G401.6 (cell line): ENCODE measurements around the gene TP73.

Experiments used
- FAIRE-seq: peaks from 2 replicates; lab custom pipeline; 2012; peaks lifted over from hg19 to GRCh38; lab: Jason Lieb, UNC

The TP73 gene

DNA sequence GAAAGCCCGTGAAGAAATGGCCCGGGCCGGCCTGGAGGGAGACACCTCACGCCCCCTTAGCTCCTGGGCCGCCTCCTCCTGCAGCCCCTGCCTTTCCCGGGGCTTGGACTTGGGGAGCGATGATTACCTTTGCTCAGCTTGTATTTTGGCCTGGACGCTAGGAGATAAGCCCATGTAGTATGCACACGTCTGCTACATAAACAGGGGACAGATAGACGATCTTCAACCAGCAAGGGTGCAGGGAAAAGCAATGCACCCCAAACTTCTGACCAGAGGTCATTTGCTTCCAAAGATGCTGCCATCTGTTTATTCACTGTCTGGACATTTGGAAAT, 936 bp downstream of the TP73 start:
- no peak for FAIRE-seq

DNA sequence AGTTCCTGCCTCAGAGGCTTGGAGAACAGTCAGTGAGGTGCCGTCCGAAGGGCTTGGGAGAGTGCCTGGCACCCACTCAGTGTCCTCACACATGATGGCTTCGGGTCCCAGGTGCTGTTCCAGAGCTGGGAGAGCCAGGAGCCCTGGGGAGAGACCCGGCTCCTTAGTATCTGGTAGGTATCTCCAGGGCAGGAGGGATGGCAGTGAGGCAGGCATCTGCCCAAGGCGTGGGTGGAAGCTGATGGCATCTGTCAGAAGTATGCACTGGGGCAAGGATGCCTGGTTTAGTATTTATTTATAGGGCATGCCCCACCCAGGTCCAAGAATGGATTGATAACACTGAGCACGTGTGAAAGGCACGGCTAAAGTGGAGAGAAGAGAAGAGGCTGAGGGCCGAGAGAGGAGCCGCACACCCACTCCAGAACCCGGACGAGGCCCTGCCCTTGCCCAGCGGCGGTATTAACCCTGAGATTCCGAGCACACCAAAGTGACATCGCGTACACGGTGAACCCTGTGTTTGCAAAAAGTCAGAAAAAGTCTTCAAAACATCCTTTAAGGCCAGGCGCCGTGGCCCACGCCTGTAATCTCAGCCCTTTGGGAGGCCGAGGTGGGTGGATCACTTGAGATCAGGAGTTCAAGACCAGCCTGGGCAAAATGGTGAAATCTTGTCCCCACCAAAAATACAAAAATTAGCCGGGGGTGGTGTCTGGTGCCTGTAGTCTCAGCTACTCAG, 2.4 kb downstream of the TP73 start:
- FAIRE-seq: no peak

DNA sequence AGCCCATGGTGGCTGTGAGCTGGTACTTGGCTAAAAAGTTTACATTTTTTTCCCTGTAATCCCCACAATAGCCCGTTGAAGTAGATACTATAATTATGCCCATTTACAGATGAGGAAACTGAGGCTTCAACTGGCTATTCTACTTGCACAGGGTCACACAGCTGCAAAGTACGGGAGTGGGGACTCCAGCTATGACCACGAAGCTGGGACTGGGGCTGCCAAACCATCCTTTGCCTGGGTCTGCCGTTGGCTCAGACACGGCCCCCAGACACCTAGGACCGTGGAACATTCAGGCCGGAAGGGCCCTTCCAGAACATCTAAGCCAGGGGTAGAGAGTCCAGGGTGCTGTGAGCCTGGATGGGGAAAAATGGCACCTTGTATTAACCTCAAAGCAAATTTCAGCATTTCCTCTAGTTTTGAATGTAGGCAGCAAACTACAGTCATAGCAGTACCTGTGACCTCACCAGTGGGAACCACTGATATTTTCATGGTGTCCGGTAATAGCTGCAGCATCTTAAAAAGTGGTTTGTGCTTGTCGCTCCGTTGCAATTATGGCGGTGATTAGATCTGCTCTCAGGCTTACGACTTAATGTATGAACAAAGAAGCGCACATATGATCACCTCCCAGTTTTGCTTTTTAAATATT, 4.3 kb downstream of the TP73 start:
- no peak for FAIRE-seq

DNA sequence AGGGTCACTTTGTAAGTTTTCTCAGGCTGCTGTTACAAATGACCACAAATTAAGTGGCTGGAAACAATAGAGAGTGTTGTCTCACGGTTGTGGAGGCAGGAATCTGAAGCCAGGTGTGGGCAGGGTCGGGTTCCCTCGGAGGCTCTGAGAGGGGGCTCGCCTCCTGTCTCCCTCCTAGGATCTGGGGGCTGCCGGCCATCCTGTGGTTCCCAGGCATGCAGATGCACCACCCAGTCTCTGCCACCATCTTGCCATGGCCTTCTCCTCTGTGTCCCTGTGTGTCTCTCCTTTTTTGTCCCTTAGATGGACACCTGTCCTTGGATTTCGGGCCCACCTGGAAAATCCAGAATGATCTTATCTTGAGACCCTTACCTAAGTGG, 4.8 kb downstream of the TP73 start:
- FAIRE-seq: no peak

DNA sequence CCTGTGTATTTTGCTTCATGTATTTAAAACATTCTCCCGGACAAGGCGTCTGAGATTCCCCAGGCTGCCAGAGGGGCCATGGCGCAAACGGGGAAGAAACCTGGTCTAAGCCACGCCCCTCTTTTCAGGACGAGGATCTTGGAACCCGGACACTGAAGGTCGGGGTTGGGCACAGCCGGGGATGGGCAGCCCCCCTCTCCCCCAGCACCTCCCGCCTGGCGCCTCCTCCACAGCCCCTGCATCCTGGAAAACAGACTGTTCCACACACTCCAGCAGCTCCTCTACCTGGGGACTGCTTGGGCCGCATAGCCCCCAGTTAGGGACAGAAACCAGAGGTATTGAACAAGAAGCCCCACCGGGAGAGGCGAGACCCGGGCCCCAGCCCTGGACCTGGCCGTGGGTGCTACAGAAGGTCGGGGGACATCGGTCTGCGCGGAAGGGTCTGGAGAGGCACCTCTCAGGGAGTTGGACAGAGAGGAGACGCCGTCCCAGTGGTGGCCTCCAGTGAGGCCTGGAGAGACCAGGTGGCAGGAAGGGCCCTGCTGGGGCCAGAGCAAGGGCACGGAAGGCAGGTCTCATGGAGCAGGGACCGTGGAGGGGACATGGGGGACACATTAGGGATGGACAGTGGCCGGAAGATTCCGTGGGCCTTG, 5.4 kb downstream of the TP73 start:
- FAIRE-seq: no peak

DNA sequence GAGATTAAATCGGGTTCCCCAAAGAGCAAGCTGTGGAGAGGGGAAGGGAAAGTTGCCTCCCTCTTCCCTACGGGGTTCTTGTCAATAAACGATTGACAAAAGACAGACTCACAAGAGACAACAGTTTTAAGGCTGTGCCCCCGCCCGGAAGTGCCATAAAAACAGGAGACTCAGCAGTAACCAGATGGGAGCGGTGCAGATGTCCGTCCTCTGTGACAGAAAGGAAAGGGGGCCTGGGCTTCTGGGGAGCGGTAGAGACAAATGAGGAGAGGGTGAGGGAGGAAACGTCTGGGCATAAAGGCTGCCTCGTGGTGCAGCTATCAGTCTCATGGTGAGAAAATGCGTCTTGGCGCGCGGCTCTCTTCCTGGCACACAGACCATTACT, 5.9 kb downstream of the TP73 start:
- FAIRE-seq: no peak

DNA sequence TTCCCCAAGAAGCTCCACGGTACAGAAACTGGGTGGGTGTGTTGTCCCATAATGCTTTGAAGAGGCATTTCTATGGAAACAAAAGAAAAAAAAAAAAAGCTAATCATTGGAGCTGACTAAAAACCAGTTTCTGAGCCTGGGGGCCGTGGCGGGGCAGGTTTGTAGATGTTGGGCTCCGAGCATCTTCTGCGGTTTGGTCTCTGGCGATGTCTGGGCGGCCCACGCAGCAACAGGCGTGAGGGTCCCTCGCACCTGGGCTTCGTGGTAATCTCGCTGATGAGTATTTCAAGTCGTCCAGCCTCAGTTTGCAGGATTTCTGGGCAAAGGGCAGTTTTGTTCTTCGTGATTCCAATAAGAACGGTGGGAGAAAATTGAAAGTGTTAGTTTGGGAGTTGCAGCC, 6.8 kb downstream of the TP73 start:
- no peak for FAIRE-seq

DNA sequence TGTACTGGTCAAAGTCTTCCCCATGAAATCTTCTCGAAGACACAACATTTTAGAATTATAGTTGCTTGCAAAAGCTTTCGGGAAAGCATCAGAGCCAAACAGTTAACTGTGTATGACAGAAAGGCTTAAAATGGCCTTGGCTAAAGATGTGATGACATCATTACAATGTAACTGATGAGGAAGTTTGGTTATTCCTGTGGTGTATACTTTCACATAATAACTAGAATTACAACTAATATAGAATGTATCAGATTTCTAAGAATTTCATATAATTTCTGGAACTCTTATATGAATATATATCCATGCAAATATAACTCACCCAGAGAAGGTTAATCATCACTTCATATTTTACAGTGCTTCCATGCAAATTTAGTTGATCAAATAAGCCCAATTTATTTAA, 8.4 kb downstream of the TP73 start:
- no peak for FAIRE-seq

DNA sequence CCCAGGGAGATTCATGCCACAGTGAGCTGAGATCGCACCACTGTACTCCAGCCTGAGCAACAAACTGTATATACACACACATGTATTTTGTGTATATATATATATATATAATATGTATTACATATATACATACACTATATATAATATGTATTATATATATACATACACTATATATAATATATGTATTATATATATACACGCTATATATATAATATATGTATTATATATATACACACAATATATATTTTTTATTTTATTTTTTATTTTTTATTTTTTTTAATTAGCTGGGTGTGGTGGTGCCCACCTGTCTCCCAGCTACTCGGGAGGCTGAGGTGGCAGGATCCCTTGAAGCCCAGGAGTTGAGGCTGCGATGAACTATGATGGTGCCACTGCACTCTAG, 9.3 kb downstream of the TP73 start:
- peak; percentile 61 for FAIRE-seq

DNA sequence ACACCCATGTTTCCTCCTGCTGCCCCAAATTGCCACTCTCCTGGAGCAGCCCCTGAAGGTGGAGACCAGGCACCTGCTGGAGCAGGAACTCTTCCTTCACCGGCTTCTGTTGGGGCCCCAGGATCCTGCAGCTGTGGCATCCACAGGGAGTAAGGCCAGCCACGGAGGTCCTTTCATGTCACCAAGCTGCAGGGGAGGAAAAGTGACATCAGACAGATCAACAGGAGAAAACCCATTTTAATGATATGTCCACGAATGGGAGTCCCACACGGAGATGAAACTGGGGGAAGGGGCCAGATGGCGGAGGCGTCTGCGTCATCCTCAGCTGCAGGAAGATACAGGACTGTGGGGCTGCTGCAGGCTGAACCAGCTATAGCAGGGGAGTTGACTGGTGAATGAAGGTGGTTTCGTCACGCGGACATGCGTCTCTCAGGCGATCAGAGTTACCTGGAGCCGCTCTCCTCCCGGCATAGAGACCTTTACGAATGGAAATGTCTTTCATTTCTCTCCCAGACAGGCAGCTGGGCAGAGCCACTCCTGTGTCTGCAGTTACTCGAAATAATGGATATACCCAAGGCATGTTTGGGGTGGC, 9.9 kb downstream of the TP73 start:
- FAIRE-seq: no peak

DNA sequence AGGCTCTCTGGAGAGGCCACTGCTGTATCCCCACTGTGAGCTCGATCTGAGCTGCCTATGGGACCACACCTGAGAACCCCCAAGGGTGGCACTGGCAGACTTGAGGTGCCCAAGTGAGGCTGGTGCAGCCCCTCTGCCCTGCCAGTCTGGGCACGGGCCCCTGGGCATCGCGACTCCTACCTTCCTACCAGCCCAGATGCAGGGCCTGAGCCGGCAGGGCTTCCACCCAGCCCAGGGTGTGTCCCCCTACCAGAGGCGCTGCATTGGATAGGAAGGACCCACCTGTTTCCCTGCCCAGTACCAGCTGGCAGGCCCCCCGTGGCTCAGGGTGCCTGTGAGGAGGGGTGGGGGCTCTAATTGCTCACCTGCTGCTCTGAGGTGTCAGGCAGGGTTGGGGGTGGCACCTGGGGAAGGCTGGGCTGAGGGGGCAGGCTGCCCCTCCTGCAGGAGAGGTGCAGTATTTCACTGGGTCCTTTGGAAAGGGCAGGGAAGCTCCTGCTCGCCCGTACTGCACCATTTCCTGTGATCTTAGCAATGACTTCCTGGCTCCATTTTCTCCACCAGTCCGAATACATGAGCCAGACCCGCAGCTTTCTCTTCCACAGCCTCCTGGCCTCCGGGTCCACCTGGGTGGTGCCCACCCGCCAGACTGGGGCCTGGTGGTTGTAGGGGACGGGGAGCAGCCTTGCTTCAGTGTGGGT, 11.8 kb downstream of the TP73 start:
- FAIRE-seq: no peak

DNA sequence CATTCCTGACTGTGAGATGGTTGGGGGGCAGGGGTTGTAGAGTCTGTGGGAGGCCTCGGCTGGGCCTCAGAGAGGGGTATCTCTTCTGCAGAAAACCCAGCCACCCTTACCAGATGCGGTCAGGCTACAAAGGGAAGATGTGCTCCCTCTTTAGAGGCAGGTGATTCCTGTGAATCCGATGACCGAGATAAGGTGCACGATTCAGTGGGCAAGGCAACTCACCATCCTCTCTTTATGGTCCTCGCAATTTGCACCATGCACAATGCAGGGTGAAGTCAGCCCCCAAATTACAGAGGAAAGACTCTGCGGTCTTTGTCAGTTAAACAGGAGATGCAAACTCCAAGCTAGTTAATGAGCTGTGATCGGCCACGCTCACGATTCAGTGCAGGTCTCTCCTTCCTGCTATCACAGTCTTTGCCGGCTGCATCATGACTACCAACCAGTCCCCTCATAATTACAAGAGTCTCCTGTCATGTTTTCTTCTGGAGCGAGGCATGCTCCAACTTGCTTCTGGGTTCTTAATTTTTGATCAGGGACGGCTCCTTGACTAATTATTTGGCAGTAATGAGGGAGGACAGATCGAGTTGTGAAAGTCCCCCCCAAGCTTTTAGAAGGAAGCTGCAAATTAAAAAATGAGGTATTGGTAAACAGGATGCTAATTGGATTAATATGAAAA, 12.5 kb downstream of the TP73 start:
- no peak for FAIRE-seq

DNA sequence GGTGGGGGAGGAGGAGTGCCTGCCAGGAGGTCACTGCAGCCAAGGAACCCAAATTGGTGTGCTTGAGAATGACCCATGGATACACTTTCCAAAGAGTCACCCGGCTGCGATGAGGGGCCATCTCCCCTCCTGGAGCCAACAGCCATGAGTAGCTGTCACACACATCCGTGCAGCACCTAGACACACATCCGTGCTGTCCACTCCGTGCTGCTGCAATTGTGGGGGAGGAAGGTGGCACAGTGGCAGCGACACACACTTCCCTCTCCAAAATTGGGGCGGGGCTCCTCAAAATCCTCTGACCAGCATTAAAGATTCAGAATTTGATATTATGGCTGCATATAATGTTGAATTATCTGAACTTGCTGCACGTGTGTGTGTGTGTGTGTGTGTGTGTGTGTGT, 15.8 kb downstream of the TP73 start:
- no peak for FAIRE-seq

DNA sequence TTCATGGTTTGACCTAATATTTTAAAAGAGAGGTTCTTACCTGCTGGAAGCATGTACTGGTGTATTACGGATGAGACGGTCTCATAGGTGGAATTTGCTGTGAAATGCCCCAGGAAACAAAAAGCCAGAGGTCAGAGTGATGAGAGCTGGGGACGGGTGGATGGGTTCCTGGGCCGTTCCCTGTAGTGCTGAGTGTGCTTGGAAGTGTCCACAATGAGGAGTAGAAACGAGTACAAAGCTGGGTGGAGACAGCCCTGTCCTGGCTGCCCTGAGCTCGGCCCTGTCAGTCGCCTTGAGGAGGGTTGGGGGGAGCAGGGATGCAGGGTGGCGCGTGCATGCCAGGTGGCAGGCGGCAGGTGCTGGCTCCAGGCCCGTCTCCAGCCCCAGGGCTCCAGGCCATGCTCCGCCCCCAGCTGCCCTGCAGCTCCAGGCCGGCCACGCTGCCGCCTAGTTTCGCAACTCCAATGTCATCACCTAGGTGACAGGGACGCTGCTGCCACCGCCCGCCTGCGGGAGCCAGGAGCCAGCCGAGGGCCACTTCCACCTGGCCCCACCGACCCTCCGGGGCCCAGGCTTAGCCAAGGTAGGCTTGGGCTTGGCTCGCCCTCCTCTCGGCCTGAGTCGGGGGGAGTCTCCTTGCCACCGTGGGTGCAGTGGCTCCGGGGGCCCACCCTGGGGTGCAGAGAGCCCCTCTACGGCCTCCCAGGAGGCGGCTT, 16.4 kb downstream of the TP73 start:
- FAIRE-seq: no peak

DNA sequence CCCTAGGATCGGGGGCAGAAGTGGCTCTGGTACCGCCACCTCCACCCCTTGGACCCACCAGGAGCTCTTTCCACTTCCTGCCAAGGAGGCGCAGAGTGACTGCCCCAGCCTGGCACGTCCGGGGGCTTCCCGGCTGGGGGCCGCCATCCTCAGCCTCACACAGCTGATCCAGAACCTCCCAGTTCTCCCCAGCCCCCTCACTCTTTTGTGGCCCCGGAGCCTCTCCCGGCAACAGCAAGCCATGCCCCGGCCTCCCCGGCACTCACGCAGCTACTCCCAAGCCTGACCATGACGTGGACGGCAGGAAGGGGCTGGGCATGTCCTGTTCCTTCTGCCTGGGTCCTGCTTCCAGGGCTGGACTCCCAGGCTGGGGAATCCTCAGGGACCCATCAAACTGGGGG, 17.1 kb downstream of the TP73 start:
- FAIRE-seq: no peak

DNA sequence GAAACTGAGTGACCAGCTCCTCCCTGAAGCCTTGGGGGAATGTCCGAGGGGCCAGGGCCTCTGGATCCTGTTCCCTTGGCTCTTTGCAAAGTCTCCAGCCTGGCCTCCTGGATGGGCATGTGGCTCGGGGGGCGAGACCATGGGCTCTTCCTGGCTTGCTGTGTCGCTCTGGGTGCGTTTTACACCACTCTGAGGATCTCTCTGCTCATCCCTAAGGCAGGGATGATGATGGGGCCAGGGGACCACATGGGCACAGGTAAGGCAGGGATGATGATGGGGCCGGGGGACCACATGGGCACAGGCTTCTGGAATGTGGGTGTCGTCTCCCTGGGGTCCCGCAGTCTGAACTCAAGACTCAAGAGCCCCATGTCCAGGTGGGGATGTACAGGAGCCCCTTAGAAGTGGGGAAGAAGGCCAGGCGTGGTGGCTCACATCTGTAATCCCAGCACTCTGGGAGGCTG, 17.7 kb downstream of the TP73 start:
- no peak for FAIRE-seq

DNA sequence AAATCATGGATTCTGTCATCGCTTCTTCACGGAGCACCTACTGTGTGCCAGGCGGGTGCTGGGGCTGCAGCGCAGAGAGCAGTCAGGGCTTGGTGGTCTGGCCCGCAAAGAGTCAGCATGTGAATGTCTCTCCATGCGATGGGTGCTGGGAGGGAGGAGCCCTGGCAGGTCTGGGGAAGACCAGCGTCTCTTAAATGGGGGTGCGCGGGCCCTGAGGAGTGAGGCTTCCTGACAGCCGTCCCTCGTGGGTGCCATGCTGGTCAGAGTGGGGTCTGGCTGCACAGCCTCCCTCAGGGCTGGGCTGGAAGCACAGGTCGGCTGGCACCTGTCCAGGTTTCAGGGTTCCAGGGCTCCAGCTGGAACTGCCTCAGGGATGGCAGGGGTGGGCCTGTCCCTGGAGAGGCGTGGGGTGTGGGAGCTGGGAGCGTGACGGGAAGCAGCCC, 18.5 kb downstream of the TP73 start:
- FAIRE-seq: no peak

DNA sequence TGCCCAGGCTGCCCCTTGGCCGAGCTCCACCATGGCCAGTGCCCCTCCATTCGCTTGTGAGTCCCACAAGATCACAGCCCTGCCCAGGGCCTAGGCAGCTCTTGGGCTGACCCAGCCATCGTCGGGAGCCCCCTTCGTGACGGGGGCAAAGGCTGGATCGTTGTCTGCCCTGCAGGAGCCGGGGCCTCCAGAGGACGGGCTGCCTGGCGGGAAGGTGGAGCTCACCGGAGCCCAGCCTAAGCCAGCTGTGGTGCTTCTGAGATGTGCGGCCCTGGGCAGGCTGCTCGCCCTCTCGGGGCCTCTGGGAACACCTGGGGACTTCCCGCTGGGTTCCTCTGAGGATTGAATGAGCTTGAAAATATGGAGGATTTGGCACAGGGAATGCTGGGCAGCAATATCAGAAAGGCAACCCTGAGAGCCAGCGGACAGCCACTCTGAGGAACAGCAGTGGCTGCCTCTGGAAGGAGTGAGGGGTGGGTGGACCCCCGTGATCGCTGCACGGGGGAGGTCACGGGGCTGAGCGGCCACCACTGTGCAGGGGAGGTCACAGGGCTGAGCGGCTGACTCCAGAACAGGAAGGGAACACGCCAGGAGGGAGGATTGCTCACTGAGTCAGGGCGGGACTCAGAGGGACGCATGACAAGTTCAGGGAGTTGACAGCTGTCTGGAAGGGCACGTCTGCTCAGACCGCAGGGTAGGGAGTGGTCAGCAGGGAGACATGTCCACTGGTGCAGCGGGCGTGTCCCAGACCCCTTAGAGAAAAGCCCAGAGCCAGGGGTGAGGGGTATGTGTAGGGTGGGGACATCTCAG, 19.3 kb downstream of the TP73 start:
- no peak for FAIRE-seq

DNA sequence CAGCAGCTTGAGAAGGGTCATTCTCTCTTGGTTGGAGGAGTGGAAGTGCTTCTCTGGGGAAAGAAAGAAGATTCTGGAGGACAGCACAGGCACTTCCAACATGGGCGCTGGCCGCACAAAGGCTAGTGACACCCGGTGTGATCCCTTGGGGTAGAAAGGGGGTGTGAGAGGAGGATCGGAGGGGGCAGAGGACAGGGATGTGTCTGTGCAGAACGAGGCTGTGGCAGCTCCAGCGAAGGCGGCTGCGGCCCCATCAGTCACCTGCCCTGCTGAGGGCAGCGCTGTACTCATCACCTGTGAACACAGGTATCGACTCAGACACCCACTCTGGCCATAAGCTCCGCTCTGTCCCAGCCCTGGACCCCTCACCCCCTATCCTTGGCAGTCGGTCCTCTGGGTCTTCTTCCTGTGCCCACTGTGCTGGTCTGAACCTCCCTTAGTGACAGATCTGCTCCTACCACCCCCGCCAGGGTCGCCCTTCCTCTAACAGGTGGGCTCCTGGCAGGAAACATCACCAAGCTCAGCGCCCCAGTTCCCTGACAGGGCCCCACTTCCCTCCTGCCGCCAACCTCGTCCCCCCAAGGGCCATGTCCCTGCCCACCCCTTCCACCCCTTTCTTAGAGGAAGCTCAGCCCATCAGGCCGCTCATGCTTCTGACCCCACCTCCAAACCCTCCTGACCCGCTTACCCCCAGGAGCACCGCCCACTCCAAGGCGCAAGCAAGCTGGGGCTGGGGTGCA, 20.1 kb downstream of the TP73 start:
- no peak for FAIRE-seq

DNA sequence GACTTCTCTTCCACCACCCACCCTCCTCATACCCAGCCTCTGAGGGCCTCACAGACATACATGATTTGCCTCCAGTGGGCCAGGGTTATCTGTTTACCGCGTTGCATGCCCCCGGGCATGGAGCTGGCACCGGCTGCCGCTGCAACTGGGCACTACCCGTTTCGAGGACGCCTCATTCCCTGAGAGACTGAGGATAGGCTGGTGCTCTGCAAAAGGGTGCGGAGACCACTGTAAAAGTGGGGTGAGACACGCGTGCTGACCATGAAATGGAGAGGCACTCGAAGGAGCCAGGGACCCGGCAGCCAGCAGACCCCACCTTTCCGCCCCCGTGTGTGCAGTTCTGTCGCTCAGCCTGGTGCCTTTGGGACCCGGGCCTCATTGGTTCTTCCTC, 20.6 kb downstream of the TP73 start:
- no peak for FAIRE-seq
